ENCODE data around the gene GOLGA6L10.

DNA sequence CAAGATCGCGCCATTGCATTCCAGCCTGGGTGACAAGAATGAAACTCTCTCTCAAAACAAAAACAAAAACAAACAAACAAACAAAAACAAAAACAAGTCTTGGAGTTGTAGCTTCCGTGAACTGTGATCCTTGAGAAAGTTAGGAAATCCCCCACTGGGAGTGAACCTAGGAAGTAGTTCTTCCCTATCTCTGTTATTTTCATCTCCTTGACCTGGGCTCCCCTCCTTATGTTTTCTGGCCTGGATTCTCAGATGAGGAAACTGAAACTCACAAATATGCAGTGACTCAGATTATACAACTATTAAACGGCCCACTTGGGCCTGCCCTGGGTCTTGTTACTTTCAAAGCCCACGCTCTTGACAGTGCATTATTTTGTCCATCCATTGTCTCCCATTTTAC is 57.0 kb downstream of the GOLGA6L10 start:
- TF ChIP-seq, protein P1, sequence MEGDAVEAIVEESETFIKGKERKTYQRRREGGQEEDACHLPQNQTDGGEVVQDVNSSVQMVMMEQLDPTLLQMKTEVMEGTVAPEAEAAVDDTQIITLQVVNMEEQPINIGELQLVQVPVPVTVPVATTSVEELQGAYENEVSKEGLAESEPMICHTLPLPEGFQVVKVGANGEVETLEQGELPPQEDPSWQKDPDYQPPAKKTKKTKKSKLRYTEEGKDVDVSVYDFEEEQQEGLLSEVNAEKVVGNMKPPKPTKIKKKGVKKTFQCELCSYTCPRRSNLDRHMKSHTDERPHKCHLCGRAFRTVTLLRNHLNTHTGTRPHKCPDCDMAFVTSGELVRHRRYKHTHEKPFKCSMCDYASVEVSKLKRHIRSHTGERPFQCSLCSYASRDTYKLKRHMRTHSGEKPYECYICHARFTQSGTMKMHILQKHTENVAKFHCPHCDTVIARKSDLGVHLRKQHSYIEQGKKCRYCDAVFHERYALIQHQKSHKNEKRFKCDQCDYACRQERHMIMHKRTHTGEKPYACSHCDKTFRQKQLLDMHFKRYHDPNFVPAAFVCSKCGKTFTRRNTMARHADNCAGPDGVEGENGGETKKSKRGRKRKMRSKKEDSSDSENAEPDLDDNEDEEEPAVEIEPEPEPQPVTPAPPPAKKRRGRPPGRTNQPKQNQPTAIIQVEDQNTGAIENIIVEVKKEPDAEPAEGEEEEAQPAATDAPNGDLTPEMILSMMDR (IDR thresholded peaks at IDR 0.05): no peak
- no peak for TF ChIP-seq ZFX (IDR thresholded peaks at IDR 0.05; ENCODE audit: borderline replicate concordance)
